HepG2 (cell line): ENCODE measurements around the gene PHYHIPL. TPM values are rescaled to one million over a fixed set of nuclear protein-coding genes. Genes with fewer than 3 reads are reported as not detected.

ENCODE experiments used
- ATAC-seq: fragments of 200-7000 bp; cut with Tn5 transposase; 3 replicates; pipeline ENCODE4 v1.9.1; 2020; ENCODE audit warnings: mild to moderate bottlenecking, moderate library complexity
- BruUV-seq: library from RNA; stranded (reverse); fragments of 400-500 nt; replicated peaks from 2 replicates; lab custom pipeline; 2021; lab: Mats Ljungman, UMichigan
- CTCF ChIA-PET: fragments of 300-600 bp; formaldehyde crosslinking; extraction: SDS; loops from one replicate; lab custom pipeline; 2021; ENCODE audit warnings: low total read pairs, inconsistent platforms, low intra/inter-chr PET ratio; lab: Yijun Ruan, JAX
- POLR2A ChIA-PET: fragments of 350-600 bp; sonication (Branson Sonifier 250); formaldehyde crosslinking; loops from one replicate; lab custom pipeline; 2020; ENCODE audit warnings: antibody characterized with exemption, inconsistent platforms; lab: Yijun Ruan, JAX
- DNase-seq: peaks from one replicate; pipeline ENCODE4 v3.0.0-alpha.2; 2015; ENCODE audit warnings: low spot score
- FAIRE-seq: peaks from 3 replicates; lab custom pipeline; 2011; peaks lifted over from hg19 to GRCh38; lab: Jason Lieb, UNC
- H2AFZ ChIP-seq: one replicate; pipeline ENCODE4 v1.6.1; 2011; ENCODE audit warnings: low read length, inconsistent platforms
- H3K27ac ChIP-seq: fragments of 300-600 bp; 3 replicates; pipeline ENCODE4 v1.8.0; 2011; ENCODE audit warnings: mixed run types, mild to moderate bottlenecking, mixed read lengths, low read length, inconsistent platforms; ENCODE audit not compliant: insufficient read depth; ENCODE audit errors: extremely low read length
- H3K27me3 ChIP-seq, 2 experiments: fragments of 200-600 bp in 1 of 2; 2 replicates in 1 of 2; 3 replicates in 1 of 2; pipeline versions ENCODE4 v1.6.0 to v1.8.0; 2011; ENCODE audit warnings: low read length in 2 of 2, mild to moderate bottlenecking in 2 of 2, moderate library complexity in 2 of 2, inconsistent platforms in 1 of 2; ENCODE audit not compliant: insufficient read depth in 2 of 2, control insufficient read depth in 1 of 2
- H3K36me3 ChIP-seq, 2 experiments: fragments of 200-600 bp in 1 of 2; replicated peaks in 1 of 2; 2 replicates in 1 of 2; 3 replicates in 1 of 2; pipeline versions ENCODE4 v1.5.1 to v1.8.0; 2011; ENCODE audit warnings: low read length in 2 of 2, inconsistent platforms in 1 of 2; ENCODE audit not compliant: insufficient read depth in 2 of 2, control insufficient read depth in 1 of 2
- H3K4me1 ChIP-seq: 2 replicates; pipeline ENCODE4 v1.5.1; 2012; ENCODE audit warnings: low read length, inconsistent platforms; ENCODE audit not compliant: insufficient read depth
- H3K4me2 ChIP-seq: 2 replicates; pipeline ENCODE4 v1.6.0; 2011; ENCODE audit warnings: low read depth, low read length, inconsistent platforms
- H3K4me3 ChIP-seq, 3 experiments: fragments of 200-600 bp in 1 of 3; sonication (generic), shearing (Covaris generic) in 1 of 3; replicated peaks in 1 of 3; 2 replicates each; pipeline ENCODE4 v1.5.1; 2011 to 2016; ENCODE audit warnings: low read length in 3 of 3, inconsistent platforms in 2 of 3, low read depth in 2 of 3, mild to moderate bottlenecking in 2 of 3, control low read depth in 1 of 3, mixed read lengths in 1 of 3; ENCODE audit not compliant: insufficient read depth in 1 of 3
- H3K79me2 ChIP-seq: one replicate; pipeline ENCODE4 v1.6.1; 2011; ENCODE audit warnings: low read length, inconsistent platforms; ENCODE audit not compliant: insufficient read depth
- H3K9ac ChIP-seq: 2 replicates; pipeline ENCODE4 v1.6.0; 2011; ENCODE audit warnings: mild to moderate bottlenecking, low read depth, low read length, inconsistent platforms; ENCODE audit not compliant: insufficient read depth
- H3K9me3 ChIP-seq: 2 replicates; pipeline ENCODE4 v1.5.1; 2012; ENCODE audit warnings: mild to moderate bottlenecking, low read length
- H4K20me1 ChIP-seq: 2 replicates; pipeline ENCODE4 v1.6.0; 2011; ENCODE audit warnings: inconsistent platforms, mild to moderate bottlenecking, low read length, moderate library complexity; ENCODE audit not compliant: insufficient read depth
- AGO1 ChIP-seq: fragments of 200-400 bp; formaldehyde crosslinking; IDR thresholded peaks from 2 replicates; pipeline ENCODE4 v1.6.1; 2017; ENCODE audit warnings: mild to moderate bottlenecking, low read depth, low read length, moderate library complexity; ENCODE audit not compliant: poor library complexity, severe bottlenecking
- FOXK1 ChIP-seq: sonication (generic); formaldehyde crosslinking; IDR thresholded peaks from 2 replicates; pipeline ENCODE4 v1.4.0; 2020; ENCODE audit warnings: low read depth, missing genetic modification reagents, borderline replicate concordance
- GATAD2A ChIP-seq: IDR thresholded peaks from 2 replicates; pipeline ENCODE4 v1.6.1; 2016
- HES4 ChIP-seq: sonication (generic); formaldehyde crosslinking; IDR thresholded peaks from 2 replicates; pipeline ENCODE4 v1.9.0; 2021; ENCODE audit warnings: mild to moderate bottlenecking, missing genetic modification reagents, borderline replicate concordance
- KAT8 ChIP-seq: IDR thresholded peaks from 2 replicates; pipeline ENCODE4 v1.6.1; 2016; ENCODE audit warnings: missing genetic modification reagents, missing compliant biosample characterization
- MED8 ChIP-seq: sonication (generic); formaldehyde crosslinking; IDR thresholded peaks from 2 replicates; pipeline ENCODE4 v1.8.1; 2023; ENCODE audit warnings: mild to moderate bottlenecking, missing genetic modification reagents; ENCODE audit not compliant: insufficient replicate concordance
- NCOA5 ChIP-seq: sonication (generic); formaldehyde crosslinking; IDR thresholded peaks from 2 replicates; pipeline ENCODE4 v1.4.0; 2020; ENCODE audit warnings: missing genetic modification reagents
- PCBP2 ChIP-seq: fragments of 200-400 bp; formaldehyde crosslinking; optimal IDR thresholded peaks from 2 replicates; pipeline ENCODE3; 2018; ENCODE audit warnings: low read length, low read depth; ENCODE audit not compliant: poor library complexity, severe bottlenecking
- RFXAP ChIP-seq: sonication (generic); formaldehyde crosslinking; IDR thresholded peaks from 2 replicates; pipeline ENCODE4 v1.4.0; 2020; ENCODE audit warnings: missing genetic modification reagents, borderline replicate concordance
- TOPORS ChIP-seq: sonication (generic); formaldehyde crosslinking; IDR thresholded peaks from 2 replicates; pipeline ENCODE4 v1.8.0; 2023; ENCODE audit warnings: mild to moderate bottlenecking, missing genetic modification reagents
- ZEB1 ChIP-seq: IDR thresholded peaks from 2 replicates; pipeline ENCODE4 v1.6.1; 2012; ENCODE audit warnings: mild to moderate bottlenecking, low read depth, inconsistent platforms; ENCODE audit not compliant: insufficient replicate concordance
- ZFP36L2 ChIP-seq: sonication (generic); formaldehyde crosslinking; IDR thresholded peaks from 2 replicates; pipeline ENCODE4 v1.4.0; 2020; ENCODE audit warnings: missing genetic modification reagents
- ZNF34 ChIP-seq: sonication (generic); formaldehyde crosslinking; IDR thresholded peaks from 2 replicates; pipeline ENCODE4 v1.4.0; 2020; ENCODE audit warnings: mild to moderate bottlenecking, missing genetic modification reagents, borderline replicate concordance
- ZNF703 ChIP-seq: sonication (generic); formaldehyde crosslinking; IDR thresholded peaks from 2 replicates; pipeline ENCODE4 v1.5.1; 2020; ENCODE audit warnings: missing genetic modification reagents, mild to moderate bottlenecking, moderate library complexity, borderline replicate concordance
- WGBS: methylation state at CpG from one replicate; pipeline ENCODE4 v1.1.6; 2017; ENCODE audit warnings: low lambda C conversion rate; 5-methylcytosine and 5-hydroxymethylcytosine counted together
- in situ Hi-C: cut with HindIII; loops from 2 replicates; pipeline ENCODE4 v1.10.0; 2017; ENCODE audit warnings: low pct_unique_long_range_greater_than_20kb; ENCODE audit not compliant: extremely low pct_ligation_motif_present
- intact Hi-C: fragments of 100-400 bp; cut with micrococcal nuclease; formaldehyde crosslinking; loops from one replicate; pipeline ENCODE4 v1.10.0; 2022; ENCODE audit not compliant: unreplicated experiment
- polyA plus RNA-seq, 8 experiments: library from polyadenylated mRNA; depleted of rRNA in 3 of 8; stranded (reverse) in 7 of 8; unstranded in 1 of 8; fragments of >200 nt; fragmentation: Illumina TruSeq in 4 of 8; extraction: Trizol in 4 of 8; gene quantifications; 2 replicates each; pipeline versions ENCODE4 v1.2.1 to v1.2.3, GENCODE V29; 2011 to 2016; ENCODE audit warnings: low read depth in 4 of 8, missing spikeins in 1 of 8, mixed read lengths in 1 of 8; ENCODE audit not compliant: insufficient read depth in 1 of 8
- total RNA-seq, 5 experiments: library from RNA; depleted of rRNA; stranded (reverse); fragments of >200 nt; fragmentation: Illumina TruSeq; extraction: Trizol; gene quantifications; 2 replicates each; pipeline ENCODE4 v1.2.3, GENCODE V29; 2016; ENCODE audit warnings: low read depth in 1 of 5
- TF ChIP-seq, protein P1 (sequence below): sonication (generic); formaldehyde crosslinking; IDR thresholded peaks from 2 replicates; pipeline ENCODE4 v1.5.0; 2020; ENCODE audit warnings: missing genetic modification reagents
- TF ChIP-seq, protein P2 (sequence below): IDR thresholded peaks from 2 replicates; pipeline ENCODE4 v1.6.1; 2012; ENCODE audit warnings: low read length, improper control_type of control experiment

The PHYHIPL gene
- total and polyA plus RNA-seq, 2 of the 13 experiments (the other 11 are each of a cell fraction or from before 2014, with no cell fraction given), result 40.6 to 78.5 TPM

DNA sequence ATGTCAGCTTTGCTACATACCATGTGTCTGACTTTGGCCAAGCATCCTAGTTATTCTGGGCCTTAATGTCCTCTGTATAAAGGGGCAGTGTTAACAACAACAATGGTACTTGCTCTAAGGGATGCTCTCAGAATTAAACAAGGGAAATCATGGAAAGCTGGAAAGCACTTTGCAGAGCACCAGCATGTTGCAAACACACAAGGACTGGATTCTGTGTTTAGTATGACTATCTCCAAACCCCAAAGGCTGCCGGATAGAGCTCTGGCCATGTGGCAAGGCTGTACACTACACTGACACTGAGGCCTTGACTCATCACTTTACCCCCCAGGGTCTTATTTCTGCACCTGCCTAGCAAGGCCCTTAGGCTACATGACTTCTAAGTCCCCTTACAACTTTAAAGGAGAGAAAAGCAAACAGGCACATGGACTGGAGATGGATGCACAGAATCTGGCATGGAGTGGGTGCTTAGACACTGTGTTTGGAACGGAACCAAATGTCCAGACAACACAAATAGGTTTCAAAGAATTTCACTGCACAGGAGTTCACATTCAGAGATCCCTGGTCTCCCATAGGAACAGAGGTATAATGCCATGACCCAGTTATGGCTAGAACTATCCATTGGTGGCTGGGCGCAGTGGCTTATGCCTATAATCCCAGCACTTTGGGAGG, 111.3 kb downstream of the PHYHIPL start:
- ATAC-seq, result no peak
- no peaks in the 10 kb centered on the region for H3K79me2 ChIP-seq
- 41% methylated on average over 2 of the region's 3 CpGs for WGBS
- intact Hi-C loops, result no loop called here
- no peak for FAIRE-seq
- ChIA-PET CTCF (no interaction called here), POLR2A (no interaction called here)
- no peaks in the 10 kb centered on the region for H3K36me3 ChIP-seq
- no peak overlapping the region for H3K4me2 ChIP-seq
- H3K27me3 ChIP-seq, result no peaks in the 10 kb centered on the region
- H2AFZ ChIP-seq, result no peak overlapping the region
- no peaks in the 10 kb centered on the region for H3K9me3 ChIP-seq
- no peaks in the 10 kb centered on the region for H3K4me1 ChIP-seq
- H3K27ac ChIP-seq, result no peak overlapping the region
- no peaks in the 10 kb centered on the region for H4K20me1 ChIP-seq
- BruUV-seq, result no TSS peak
- no peak for DNase-seq
- in situ Hi-C loops, result no loop called here
- H3K4me3 ChIP-seq, result no peak overlapping the region
- TF ChIP-seq RFXAP (CRISPR knock-in tag) (no peak), AGO1 (no peak), HES4 (CRISPR knock-in tag) (no peak), PCBP2 (no peak), ZEB1 (no peak), KAT8 (CRISPR knock-in tag) (no peak), ZFP36L2 (CRISPR knock-in tag) (no peak), GATAD2A (CRISPR knock-in tag) (no peak), NCOA5 (CRISPR knock-in tag) (no peak), FOXK1 (no peak), ZNF703 (CRISPR knock-in tag) (no peak), ZNF34 (no peak), MED8 (no peak), TOPORS (CRISPR knock-in tag) (no peak)
- TF ChIP-seq, protein P1, sequence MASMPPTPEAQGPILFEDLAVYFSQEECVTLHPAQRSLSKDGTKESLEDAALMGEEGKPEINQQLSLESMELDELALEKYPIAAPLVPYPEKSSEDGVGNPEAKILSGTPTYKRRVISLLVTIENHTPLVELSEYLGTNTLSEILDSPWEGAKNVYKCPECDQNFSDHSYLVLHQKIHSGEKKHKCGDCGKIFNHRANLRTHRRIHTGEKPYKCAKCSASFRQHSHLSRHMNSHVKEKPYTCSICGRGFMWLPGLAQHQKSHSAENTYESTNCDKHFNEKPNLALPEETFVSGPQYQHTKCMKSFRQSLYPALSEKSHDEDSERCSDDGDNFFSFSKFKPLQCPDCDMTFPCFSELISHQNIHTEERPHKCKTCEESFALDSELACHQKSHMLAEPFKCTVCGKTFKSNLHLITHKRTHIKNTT (CRISPR knock-in tag), result no peak
- TF ChIP-seq, protein P2, sequence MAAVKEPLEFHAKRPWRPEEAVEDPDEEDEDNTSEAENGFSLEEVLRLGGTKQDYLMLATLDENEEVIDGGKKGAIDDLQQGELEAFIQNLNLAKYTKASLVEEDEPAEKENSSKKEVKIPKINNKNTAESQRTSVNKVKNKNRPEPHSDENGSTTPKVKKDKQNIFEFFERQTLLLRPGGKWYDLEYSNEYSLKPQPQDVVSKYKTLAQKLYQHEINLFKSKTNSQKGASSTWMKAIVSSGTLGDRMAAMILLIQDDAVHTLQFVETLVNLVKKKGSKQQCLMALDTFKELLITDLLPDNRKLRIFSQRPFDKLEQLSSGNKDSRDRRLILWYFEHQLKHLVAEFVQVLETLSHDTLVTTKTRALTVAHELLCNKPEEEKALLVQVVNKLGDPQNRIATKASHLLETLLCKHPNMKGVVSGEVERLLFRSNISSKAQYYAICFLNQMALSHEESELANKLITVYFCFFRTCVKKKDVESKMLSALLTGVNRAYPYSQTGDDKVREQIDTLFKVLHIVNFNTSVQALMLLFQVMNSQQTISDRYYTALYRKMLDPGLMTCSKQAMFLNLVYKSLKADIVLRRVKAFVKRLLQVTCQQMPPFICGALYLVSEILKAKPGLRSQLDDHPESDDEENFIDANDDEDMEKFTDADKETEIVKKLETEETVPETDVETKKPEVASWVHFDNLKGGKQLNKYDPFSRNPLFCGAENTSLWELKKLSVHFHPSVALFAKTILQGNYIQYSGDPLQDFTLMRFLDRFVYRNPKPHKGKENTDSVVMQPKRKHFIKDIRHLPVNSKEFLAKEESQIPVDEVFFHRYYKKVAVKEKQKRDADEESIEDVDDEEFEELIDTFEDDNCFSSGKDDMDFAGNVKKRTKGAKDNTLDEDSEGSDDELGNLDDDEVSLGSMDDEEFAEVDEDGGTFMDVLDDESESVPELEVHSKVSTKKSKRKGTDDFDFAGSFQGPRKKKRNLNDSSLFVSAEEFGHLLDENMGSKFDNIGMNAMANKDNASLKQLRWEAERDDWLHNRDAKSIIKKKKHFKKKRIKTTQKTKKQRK, result no peak
- TF ChIP-seq, all 625 proteins: peak for 0
- no peak overlapping the region for H3K9ac ChIP-seq
